ENCODE measurements around the gene SLC22A17.
"Not testable (repeated sequence)": the region's sequence is repeated elsewhere in the genome, so short reads cannot be mapped to it uniquely, and the experiment has no call there.

The SLC22A17 gene

DNA sequence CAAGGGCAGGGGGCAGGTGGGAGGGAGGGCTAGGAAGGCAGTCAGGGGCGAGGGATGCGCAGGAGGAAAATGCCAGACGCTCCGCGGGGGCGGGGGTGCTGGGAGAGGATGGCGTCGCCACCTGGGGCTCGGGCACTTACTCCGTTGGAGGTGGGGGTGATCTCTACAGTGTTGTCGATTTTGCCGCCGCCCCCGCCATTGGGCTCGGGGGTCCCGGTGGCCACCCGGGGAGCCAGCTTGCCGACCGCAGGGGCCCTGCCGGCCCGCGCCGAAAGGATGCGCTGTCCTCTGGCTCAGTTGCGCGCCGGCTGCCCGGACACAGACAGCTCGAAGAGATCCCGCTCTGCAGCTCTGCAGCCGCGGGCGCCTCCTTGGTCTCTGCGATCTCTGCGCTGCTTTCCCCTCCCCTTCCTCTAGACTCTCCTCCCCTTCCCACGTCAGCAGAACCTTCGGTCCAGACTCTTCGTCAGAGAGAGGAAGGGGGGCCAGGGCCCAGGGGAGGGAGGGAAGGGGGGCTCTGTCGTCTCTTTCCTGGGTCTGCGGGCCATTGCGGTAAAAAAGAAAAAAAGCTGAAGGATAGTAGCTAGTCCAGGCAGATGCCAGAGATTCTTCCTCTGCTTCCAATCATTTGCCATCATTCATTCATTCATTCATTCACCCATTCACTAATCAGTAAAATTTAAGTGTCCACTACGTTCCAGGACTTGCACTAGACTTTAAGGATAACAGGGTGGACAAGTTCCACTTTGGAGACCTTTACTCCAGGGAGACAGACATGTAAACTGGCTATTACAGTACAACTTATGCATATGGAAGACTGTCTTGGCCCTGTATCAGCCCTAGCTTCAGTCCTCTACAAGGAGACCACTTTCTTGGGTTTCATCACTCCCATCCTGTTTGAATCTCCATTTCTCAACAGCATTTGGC lies at the start of gene SLC22A17:
Gene SLC22A17 (minus strand): TSS at position 382 of the 927 bp plus-strand sequence.
- H3K9me3 ChIP-seq (ENCODE audit: control insufficient read depth in 2 of 2, low read length in 2 of 2), result no peaks in the 10 kb centered on the region
- H3K9ac ChIP-seq (ENCODE audit: low read depth in 1 of 2, low read length in 2 of 2), result peak within 1 kb of the TSS in 1 of 2 donors; percentile 41
- H3K36me3 ChIP-seq (ENCODE audit: control insufficient read depth in 2 of 2, insufficient read depth in 2 of 2, low read length in 2 of 2), result no peaks in the 10 kb centered on the region
- peak within 1 kb of the TSS; percentile 56 to 60 for H3K4me3 ChIP-seq (ENCODE audit: low read length in 2 of 2)
- peaks cover 3% of the 10 kb centered on the region in 2 donors for H3K4me1 ChIP-seq (ENCODE audit: control insufficient read depth in 2 of 2, insufficient read depth in 2 of 2, low read length in 2 of 2)
- peak within 1 kb of the TSS in 1 of 2 donors; percentile 18 for H3K27ac ChIP-seq (ENCODE audit: low read depth in 2 of 2, low read length in 2 of 2)
- peaks cover 16 to 45% of the 10 kb centered on the region in 2 donors for H3K27me3 ChIP-seq (ENCODE audit: control insufficient read depth in 2 of 2, insufficient read depth in 2 of 2, low read length in 2 of 2)

DNA sequence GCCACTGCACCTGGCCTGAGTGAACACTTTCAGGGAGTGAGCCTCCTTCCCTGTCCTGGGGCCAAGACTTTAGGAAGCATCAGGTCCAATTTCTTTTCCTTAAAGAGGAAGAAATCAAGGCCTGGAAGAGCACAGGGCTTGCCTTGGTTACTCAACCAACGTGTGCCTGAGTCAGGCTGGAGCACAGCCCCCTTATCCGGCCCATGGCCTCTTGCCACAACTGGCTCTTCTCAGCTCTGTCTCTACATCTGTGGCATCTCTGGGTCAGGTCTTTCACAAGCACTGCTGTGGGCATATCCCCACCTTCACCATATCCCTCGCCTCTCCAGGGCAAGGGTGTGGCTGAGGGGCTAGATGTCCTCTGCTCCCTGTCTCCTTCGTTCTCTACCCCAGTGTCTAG lies 48.6 kb upstream of the SLC22A17 start:
- H3K27me3 ChIP-seq (ENCODE audit: control insufficient read depth in 2 of 2, insufficient read depth in 2 of 2, low read length in 2 of 2), result peaks cover 0 to 6% of the 10 kb centered on the region in 2 donors
- no peak overlapping the region for H3K4me3 ChIP-seq (ENCODE audit: low read length in 2 of 2)
- no peaks in the 10 kb centered on the region for H3K9me3 ChIP-seq (ENCODE audit: control insufficient read depth in 2 of 2, low read length in 2 of 2)
- no peak overlapping the region for H3K27ac ChIP-seq (ENCODE audit: low read depth in 2 of 2, low read length in 2 of 2)
- no peaks in the 10 kb centered on the region for H3K36me3 ChIP-seq (ENCODE audit: control insufficient read depth in 2 of 2, insufficient read depth in 2 of 2, low read length in 2 of 2)
- no peak overlapping the region for H3K9ac ChIP-seq (ENCODE audit: low read depth in 1 of 2, low read length in 2 of 2)
- H3K4me1 ChIP-seq (ENCODE audit: control insufficient read depth in 2 of 2, insufficient read depth in 2 of 2, low read length in 2 of 2), result no peaks in the 10 kb centered on the region

DNA sequence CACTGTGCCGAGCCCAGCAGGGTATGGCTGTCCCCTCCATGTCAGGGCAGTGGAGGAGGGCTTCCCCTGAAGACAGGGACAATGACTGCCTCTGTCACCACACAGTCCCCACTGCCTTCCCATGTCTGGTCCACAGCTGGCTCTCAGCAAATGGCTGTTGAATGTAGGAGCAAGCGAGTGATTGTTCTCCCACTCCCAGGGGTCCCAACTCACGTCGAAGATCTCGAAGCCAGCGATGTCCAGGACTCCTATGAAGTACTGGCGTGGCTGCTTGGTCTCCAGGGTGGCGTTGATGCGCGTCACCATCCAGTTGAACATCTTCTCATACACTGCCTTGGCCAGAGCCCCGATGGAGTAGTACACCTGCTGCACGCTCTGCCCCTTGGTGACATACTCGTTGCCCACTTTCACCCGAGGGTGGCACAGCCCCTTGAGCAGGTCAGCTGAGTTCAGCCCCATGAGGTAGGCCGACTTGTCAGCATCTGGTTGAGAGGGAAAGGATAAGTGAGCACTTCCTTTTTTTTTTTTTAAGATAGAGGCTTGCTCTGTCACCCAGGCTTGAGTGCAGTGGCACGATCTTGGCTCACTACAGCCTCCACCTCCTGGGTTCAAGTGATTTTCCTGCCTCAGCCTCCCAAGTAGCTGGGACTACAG lies 47.9 kb upstream of the SLC22A17 start:
- H3K9ac ChIP-seq (ENCODE audit: low read depth in 1 of 2, low read length in 2 of 2); H3K27ac ChIP-seq (ENCODE audit: low read depth in 2 of 2, low read length in 2 of 2); H3K9me3 ChIP-seq (ENCODE audit: control insufficient read depth in 2 of 2, low read length in 2 of 2); H3K4me1 ChIP-seq (ENCODE audit: control insufficient read depth in 2 of 2, insufficient read depth in 2 of 2, low read length in 2 of 2); H3K27me3 ChIP-seq (ENCODE audit: control insufficient read depth in 2 of 2, insufficient read depth in 2 of 2, low read length in 2 of 2); H3K4me3 ChIP-seq (ENCODE audit: low read length in 2 of 2); H3K36me3 ChIP-seq (ENCODE audit: control insufficient read depth in 2 of 2, insufficient read depth in 2 of 2, low read length in 2 of 2): not testable (repeated sequence)

GRCh38 chr14:23399591-23399990 lies 46.9 kb upstream of the SLC22A17 start:
- Histone ChIP-seq H3K27ac (ENCODE audit: low read depth in 2 of 2, low read length in 2 of 2) (no peak overlapping the region), H3K27me3 (ENCODE audit: control insufficient read depth in 2 of 2, insufficient read depth in 2 of 2, low read length in 2 of 2) (peaks cover 0 to 6% of the 10 kb centered on the region in 2 donors), H3K36me3 (ENCODE audit: control insufficient read depth in 2 of 2, insufficient read depth in 2 of 2, low read length in 2 of 2) (no peaks in the 10 kb centered on the region), H3K9ac (ENCODE audit: low read depth in 1 of 2, low read length in 2 of 2) (no peak overlapping the region), H3K9me3 (ENCODE audit: control insufficient read depth in 2 of 2, low read length in 2 of 2) (no peaks in the 10 kb centered on the region), H3K4me1 (ENCODE audit: control insufficient read depth in 2 of 2, insufficient read depth in 2 of 2, low read length in 2 of 2) (no peaks in the 10 kb centered on the region), H3K4me3 (ENCODE audit: low read length in 2 of 2) (no peak overlapping the region)

GRCh38 chr14:23399136-23399535 lies 46.4 kb upstream of the SLC22A17 start:
- no peaks in the 10 kb centered on the region for H3K9me3 ChIP-seq (ENCODE audit: control insufficient read depth in 2 of 2, low read length in 2 of 2)
- H3K9ac ChIP-seq (ENCODE audit: low read depth in 1 of 2, low read length in 2 of 2), result no peak overlapping the region
- no peaks in the 10 kb centered on the region for H3K36me3 ChIP-seq (ENCODE audit: control insufficient read depth in 2 of 2, insufficient read depth in 2 of 2, low read length in 2 of 2)
- no peak overlapping the region for H3K27ac ChIP-seq (ENCODE audit: low read depth in 2 of 2, low read length in 2 of 2)
- H3K27me3 ChIP-seq (ENCODE audit: control insufficient read depth in 2 of 2, insufficient read depth in 2 of 2, low read length in 2 of 2), result peaks cover 0 to 6% of the 10 kb centered on the region in 2 donors
- no peak overlapping the region for H3K4me3 ChIP-seq (ENCODE audit: low read length in 2 of 2)
- no peaks in the 10 kb centered on the region for H3K4me1 ChIP-seq (ENCODE audit: control insufficient read depth in 2 of 2, insufficient read depth in 2 of 2, low read length in 2 of 2)

DNA sequence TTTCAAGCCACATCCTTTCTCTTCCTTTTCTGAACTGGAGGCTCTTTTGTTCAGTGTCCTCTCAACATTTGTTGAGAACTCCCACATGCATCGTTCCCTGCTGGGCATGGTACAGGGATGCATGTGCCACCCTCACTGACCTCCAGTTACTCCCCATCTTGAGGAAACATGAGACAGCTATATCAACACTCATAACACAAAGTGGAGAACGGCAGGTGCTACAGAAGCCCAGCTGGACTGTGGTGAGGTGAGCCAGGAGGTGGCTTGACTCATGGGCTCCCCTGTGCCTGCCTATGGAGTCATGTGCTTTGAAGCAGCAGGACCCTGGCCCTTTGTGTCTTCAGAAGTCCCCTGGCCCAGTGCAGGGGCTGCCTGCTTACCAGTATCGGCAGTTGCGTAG lies 45.7 kb upstream of the SLC22A17 start:
- H3K9me3 ChIP-seq (ENCODE audit: control insufficient read depth in 2 of 2, low read length in 2 of 2), result no peaks in the 10 kb centered on the region
- no peak overlapping the region for H3K27ac ChIP-seq (ENCODE audit: low read depth in 2 of 2, low read length in 2 of 2)
- no peak overlapping the region for H3K9ac ChIP-seq (ENCODE audit: low read depth in 1 of 2, low read length in 2 of 2)
- no peaks in the 10 kb centered on the region for H3K36me3 ChIP-seq (ENCODE audit: control insufficient read depth in 2 of 2, insufficient read depth in 2 of 2, low read length in 2 of 2)
- no peaks in the 10 kb centered on the region for H3K4me1 ChIP-seq (ENCODE audit: control insufficient read depth in 2 of 2, insufficient read depth in 2 of 2, low read length in 2 of 2)
- H3K27me3 ChIP-seq (ENCODE audit: control insufficient read depth in 2 of 2, insufficient read depth in 2 of 2, low read length in 2 of 2), result peaks cover 0 to 3% of the 10 kb centered on the region in 2 donors
- H3K4me3 ChIP-seq (ENCODE audit: low read length in 2 of 2), result no peak overlapping the region

DNA sequence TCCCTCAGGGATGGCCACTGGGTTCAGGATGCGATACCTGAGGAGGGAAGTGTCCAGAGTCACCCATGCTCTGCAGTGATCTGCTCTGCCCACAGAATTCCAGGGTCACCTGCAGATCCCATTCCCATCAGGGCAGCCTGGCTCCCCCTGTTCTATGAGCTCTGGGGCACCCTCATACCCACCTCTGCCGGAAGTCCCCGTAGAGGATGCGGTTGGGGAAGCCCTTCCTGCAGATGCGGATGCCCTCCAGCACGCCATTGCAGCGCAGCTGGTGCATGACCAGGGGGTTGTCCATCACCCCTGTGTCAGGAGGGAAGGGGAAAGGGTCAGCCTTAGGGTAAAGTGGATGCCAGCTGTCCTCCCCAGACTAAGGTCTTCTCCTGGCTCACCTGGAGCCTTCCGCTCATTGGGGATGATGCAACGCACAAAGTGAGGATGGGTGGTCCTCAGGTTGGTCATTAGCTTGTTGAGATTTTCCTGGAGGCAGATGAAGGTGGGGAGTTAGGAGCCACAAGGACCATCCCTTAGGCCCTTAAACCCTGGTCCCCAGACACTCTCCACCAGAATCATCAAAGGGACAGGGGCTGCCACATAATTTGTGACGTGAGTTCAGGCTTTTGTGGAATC lies 44.2 kb upstream of the SLC22A17 start:
- Histone ChIP-seq H3K27ac (ENCODE audit: low read depth in 2 of 2, low read length in 2 of 2) (no peak overlapping the region), H3K27me3 (ENCODE audit: control insufficient read depth in 2 of 2, insufficient read depth in 2 of 2, low read length in 2 of 2) (peaks cover 0 to 3% of the 10 kb centered on the region in 2 donors), H3K4me1 (ENCODE audit: control insufficient read depth in 2 of 2, insufficient read depth in 2 of 2, low read length in 2 of 2) (no peaks in the 10 kb centered on the region), H3K9ac (ENCODE audit: low read depth in 1 of 2, low read length in 2 of 2) (no peak overlapping the region), H3K4me3 (ENCODE audit: low read length in 2 of 2) (no peak overlapping the region), H3K9me3 (ENCODE audit: control insufficient read depth in 2 of 2, low read length in 2 of 2) (no peaks in the 10 kb centered on the region), H3K36me3 (ENCODE audit: control insufficient read depth in 2 of 2, insufficient read depth in 2 of 2, low read length in 2 of 2) (no peaks in the 10 kb centered on the region)

- Histone ChIP-seq H3K9ac (ENCODE audit: low read depth in 1 of 2, low read length in 2 of 2) (no peak overlapping the region), H3K4me1 (ENCODE audit: control insufficient read depth in 2 of 2, insufficient read depth in 2 of 2, low read length in 2 of 2) (no peaks in the 10 kb centered on the region), H3K27ac (ENCODE audit: low read depth in 2 of 2, low read length in 2 of 2) (no peak overlapping the region), H3K36me3 (ENCODE audit: control insufficient read depth in 2 of 2, insufficient read depth in 2 of 2, low read length in 2 of 2) (no peaks in the 10 kb centered on the region), H3K27me3 (ENCODE audit: control insufficient read depth in 2 of 2, insufficient read depth in 2 of 2, low read length in 2 of 2) (no peaks in the 10 kb centered on the region), H3K4me3 (ENCODE audit: low read length in 2 of 2) (no peak overlapping the region), H3K9me3 (ENCODE audit: control insufficient read depth in 2 of 2, low read length in 2 of 2) (no peaks in the 10 kb centered on the region)
These were observed 43.4 kb upstream of the SLC22A17 start for GRCh38 chr14:23396126-23396525.

DNA sequence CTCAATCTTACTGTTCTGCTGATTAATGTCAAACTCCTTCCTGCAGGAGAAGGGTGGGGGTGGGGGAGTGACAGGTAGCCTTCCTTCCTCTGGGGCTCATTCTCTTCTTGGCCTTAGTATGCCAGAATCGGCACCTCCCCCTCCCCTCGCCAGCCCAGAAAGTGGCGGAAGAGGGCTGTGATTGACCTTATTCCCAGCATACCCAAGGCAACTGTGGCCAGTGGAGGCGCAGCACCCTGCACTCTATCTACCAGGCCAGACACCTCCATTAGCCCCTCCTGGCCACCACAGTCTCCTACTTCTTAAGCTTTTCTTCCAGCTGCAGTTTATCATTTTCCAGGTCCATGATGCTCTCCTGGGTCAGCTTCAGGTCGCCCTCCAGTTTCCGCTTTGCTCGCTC lies 39.9 kb upstream of the SLC22A17 start:
- no peaks in the 10 kb centered on the region for H3K4me1 ChIP-seq (ENCODE audit: control insufficient read depth in 2 of 2, insufficient read depth in 2 of 2, low read length in 2 of 2)
- H3K27ac ChIP-seq (ENCODE audit: low read depth in 2 of 2, low read length in 2 of 2), result no peak overlapping the region
- H3K4me3 ChIP-seq (ENCODE audit: low read length in 2 of 2), result no peak overlapping the region
- H3K9ac ChIP-seq (ENCODE audit: low read depth in 1 of 2, low read length in 2 of 2), result no peak overlapping the region
- H3K36me3 ChIP-seq (ENCODE audit: control insufficient read depth in 2 of 2, insufficient read depth in 2 of 2, low read length in 2 of 2), result no peaks in the 10 kb centered on the region
- no peaks in the 10 kb centered on the region for H3K27me3 ChIP-seq (ENCODE audit: control insufficient read depth in 2 of 2, insufficient read depth in 2 of 2, low read length in 2 of 2)
- no peaks in the 10 kb centered on the region for H3K9me3 ChIP-seq (ENCODE audit: control insufficient read depth in 2 of 2, low read length in 2 of 2)

DNA sequence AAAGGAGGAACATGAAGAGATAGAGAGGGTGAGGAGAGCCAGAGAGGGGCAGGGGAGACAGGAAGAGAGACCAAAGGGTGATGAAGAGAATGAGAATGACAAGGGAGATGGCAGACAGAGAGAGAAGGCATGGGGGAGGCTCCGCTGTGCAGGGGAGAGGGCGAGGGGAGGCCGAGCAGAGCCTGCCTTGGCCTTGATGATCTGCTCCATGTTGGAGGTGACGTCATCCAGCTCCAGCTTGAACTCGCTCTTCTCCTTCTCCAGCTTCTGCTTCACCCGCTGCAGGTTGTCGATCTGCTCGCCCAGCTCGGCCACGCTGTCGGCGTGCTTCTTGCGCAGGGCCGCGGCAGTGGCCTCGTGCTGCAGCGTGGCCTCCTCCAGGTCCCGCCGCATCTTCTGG lies 37.2 kb upstream of the SLC22A17 start:
- not testable (repeated sequence) for H3K4me3 ChIP-seq (ENCODE audit: low read length in 2 of 2); H3K36me3 ChIP-seq (ENCODE audit: control insufficient read depth in 2 of 2, insufficient read depth in 2 of 2, low read length in 2 of 2); H3K27ac ChIP-seq (ENCODE audit: low read depth in 2 of 2, low read length in 2 of 2); H3K9ac ChIP-seq (ENCODE audit: low read depth in 1 of 2, low read length in 2 of 2); H3K4me1 ChIP-seq (ENCODE audit: control insufficient read depth in 2 of 2, insufficient read depth in 2 of 2, low read length in 2 of 2); H3K9me3 ChIP-seq (ENCODE audit: control insufficient read depth in 2 of 2, low read length in 2 of 2); H3K27me3 ChIP-seq (ENCODE audit: control insufficient read depth in 2 of 2, insufficient read depth in 2 of 2, low read length in 2 of 2)

Data from mucosa of rectum (tissue), 2 donors.